WERI-Rb-1 (cell line): ENCODE results near the gene PDP2.

Experiments used
- DNase-seq: peaks from one replicate; pipeline ENCODE4 v3.0.0-alpha.2; 2020
- H3K27ac ChIP-seq: fragments of 250-450 bp; sonication (Bioruptor Pico); 2 replicates; pipeline ENCODE4 v1.5.1; 2020; ENCODE audit warnings: mild to moderate bottlenecking, moderate library complexity
- H3K27me3 ChIP-seq: fragments of 250-450 bp; sonication (Bioruptor Pico); 2 replicates; pipeline ENCODE4 v1.5.1; 2021; ENCODE audit warnings: mild to moderate bottlenecking, low read depth, moderate library complexity; ENCODE audit not compliant: insufficient read depth, severe bottlenecking
- H3K36me3 ChIP-seq: fragments of 250-450 bp; sonication (Bioruptor Pico); 2 replicates; pipeline ENCODE4 v1.5.1; 2020; ENCODE audit warnings: mild to moderate bottlenecking, moderate library complexity
- H3K4me3 ChIP-seq: 2 replicates; pipeline ENCODE4 v1.5.1; 2011; ENCODE audit warnings: low read depth, mild to moderate bottlenecking, control low read depth, low read length
- H3K9me3 ChIP-seq: fragments of 250-450 bp; sonication (Bioruptor Pico); 2 replicates; pipeline ENCODE4 v1.5.1; 2021; ENCODE audit warnings: mild to moderate bottlenecking, moderate library complexity; ENCODE audit not compliant: severe bottlenecking
- CTCF ChIP-seq: IDR thresholded peaks from 2 replicates; pipeline ENCODE4 v1.5.1; 2011; ENCODE audit warnings: low read depth, mild to moderate bottlenecking, control low read depth, inconsistent platforms, low read length

The PDP2 gene

GRCh38 chr16:66857437-66857836 lies 22.9 kb upstream of the PDP2 start:
- no peaks in the 10 kb centered on the region for H3K27me3 ChIP-seq
- no peak overlapping the region for H3K27ac ChIP-seq
- DNase-seq, result no peak
- no peak for TF ChIP-seq CTCF
- H3K4me3 ChIP-seq, result no peak overlapping the region
- no peaks in the 10 kb centered on the region for H3K9me3 ChIP-seq
- no peaks in the 10 kb centered on the region for H3K36me3 ChIP-seq

- DNase-seq, result no peak
- Histone ChIP-seq H3K27me3 (no peaks in the 10 kb centered on the region), H3K36me3 (no peaks in the 10 kb centered on the region), H3K9me3 (no peaks in the 10 kb centered on the region), H3K4me3 (no peak overlapping the region), H3K27ac (no peak overlapping the region)
- TF ChIP-seq CTCF, result no peak
These were observed 21.4 kb upstream of the PDP2 start for GRCh38 chr16:66858740-66859396.

DNA sequence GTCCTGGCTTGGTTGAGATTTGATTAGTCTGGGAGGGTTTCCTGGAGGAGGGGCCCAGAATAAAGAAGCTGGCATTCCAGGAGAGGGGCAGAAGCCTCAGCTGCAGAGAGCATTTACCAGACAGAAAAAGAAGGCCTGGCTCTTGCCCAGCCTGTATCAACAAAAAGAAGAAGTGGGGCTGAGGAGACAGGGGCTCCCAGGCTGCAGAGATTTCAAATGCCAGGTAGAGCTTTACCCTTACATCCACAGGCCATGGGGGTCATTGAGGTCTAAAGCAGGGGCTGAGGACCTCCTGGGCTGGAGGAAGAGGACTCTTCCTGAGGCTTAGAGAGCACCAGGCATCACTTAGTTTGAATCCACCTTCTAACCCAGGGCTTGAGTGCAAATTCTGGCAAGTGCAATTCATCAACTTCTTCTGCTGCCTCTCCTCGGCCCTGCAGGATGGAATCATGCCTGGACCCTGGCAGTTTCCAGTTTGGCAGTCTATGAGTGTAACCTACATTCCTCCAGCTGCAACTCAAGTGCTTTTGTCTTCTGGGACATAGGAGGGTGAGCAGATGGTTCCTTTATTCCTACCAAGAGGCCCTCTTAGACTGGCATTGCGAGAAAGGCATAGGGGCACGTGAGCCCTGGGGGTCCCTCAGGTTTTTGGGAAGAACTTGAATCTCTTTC lies 20.8 kb upstream of the PDP2 start:
- no peaks in the 10 kb centered on the region for H3K9me3 ChIP-seq
- no peak overlapping the region for H3K27ac ChIP-seq
- H3K27me3 ChIP-seq, result no peaks in the 10 kb centered on the region
- DNase-seq, result no peak
- no peak overlapping the region for H3K4me3 ChIP-seq
- no peaks in the 10 kb centered on the region for H3K36me3 ChIP-seq
- no peak for TF ChIP-seq CTCF

GRCh38 chr16:66862023-66862520 lies 18.2 kb upstream of the PDP2 start:
- DNase-seq, result no peak
- Histone ChIP-seq H3K9me3 (no peaks in the 10 kb centered on the region), H3K36me3 (no peaks in the 10 kb centered on the region), H3K4me3 (no peak overlapping the region), H3K27me3 (no peaks in the 10 kb centered on the region), H3K27ac (no peak overlapping the region)
- no peak for TF ChIP-seq CTCF

DNA sequence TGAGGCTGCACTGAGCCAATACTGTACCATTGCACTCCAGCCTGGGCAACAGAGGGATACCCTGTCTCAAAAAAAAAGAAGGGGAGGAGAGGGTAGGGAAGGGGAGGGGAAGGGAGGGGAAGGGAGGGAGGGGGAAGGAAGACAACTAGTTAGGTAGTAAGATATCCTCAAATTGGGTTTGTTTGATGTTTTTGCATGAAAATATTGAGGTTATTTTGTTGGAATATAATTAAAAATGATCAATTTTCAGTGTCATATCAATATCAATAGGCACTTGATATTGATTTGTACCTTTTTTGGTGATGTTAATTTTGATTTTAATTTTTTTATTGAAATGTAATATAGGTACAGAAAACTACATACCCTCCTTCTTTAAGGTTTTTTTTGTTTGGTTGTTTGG lies 16.6 kb upstream of the PDP2 start:
- DNase-seq, result no peak
- no peaks in the 10 kb centered on the region for H3K36me3 ChIP-seq
- H3K4me3 ChIP-seq, result no peak overlapping the region
- H3K27me3 ChIP-seq, result no peaks in the 10 kb centered on the region
- TF ChIP-seq CTCF, result no peak
- H3K9me3 ChIP-seq, result no peaks in the 10 kb centered on the region
- H3K27ac ChIP-seq, result no peak overlapping the region
